Measurements from ENCODE around the gene STX7.

Gene STX7

GRCh38 chr6:132506461-132506860 is 6.5 kb downstream of the STX7 start:
- no peak for DNase-seq

DNA sequence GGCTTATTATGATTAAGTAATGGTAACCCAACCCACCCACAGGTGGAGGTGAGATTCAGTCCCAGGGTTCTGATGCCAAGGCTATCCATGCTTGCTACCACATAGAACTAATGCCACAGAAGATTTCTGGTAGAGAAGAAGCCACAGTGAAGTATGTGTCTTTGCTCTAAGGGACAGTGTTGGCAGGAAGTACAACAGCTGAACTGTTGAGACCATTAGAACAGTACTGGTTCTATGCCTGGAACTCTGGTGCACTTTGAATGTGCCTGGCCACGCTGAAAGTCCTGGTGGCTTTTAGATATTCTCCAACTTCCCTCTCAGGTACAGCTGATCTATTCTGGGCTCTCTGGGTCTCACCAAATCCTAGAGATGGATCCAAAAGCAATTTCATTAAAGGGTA is 7.8 kb downstream of the STX7 start:
- no peak for DNase-seq

GRCh38 chr6:132504757-132505156 is 8.2 kb downstream of the STX7 start:
- no peak for DNase-seq

- DNase-seq, result no peak
These were observed 13.2 kb downstream of the STX7 start for GRCh38 chr6:132499757-132500156.

GRCh38 chr6:132498638-132499037 is 14.3 kb downstream of the STX7 start:
- no peak for DNase-seq

DNA sequence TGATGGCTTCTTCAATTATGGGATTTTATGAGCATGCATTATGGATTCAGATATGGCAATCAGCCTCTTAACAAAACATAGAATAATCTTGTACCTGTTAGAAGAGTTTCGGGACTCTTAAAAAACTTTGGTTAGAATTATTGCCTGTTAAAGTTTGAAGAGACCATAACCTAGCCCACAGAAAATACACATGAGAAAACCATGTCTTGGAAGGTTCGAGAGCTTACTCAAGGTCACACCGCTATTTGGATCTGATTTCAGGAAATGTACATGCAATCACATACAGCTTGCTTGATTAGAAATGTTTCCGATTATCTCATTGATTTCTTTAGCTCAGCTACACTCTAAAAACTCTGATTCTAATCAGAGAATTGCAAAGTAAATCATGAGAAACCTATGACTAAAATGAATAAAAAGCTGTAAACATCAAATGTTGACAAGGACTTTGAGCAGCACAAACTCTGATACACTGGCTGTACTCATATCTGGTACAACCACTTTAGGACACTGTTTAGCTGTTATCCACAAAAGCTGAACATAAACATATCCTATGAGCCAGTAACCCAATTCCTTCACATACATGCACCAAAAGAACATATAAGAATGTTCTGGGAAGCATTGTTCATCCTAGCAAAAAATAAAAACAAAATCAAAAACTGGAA is 16.3 kb downstream of the STX7 start:
- no peak for DNase-seq

- DNase-seq, result no peak
These were observed 17.3 kb downstream of the STX7 start for GRCh38 chr6:132495604-132496079.

- DNase-seq, result no peak
These were observed 18.0 kb downstream of the STX7 start for GRCh38 chr6:132494954-132495353.

GRCh38 chr6:132491881-132492280 is 21.0 kb downstream of the STX7 start:
- no peak for DNase-seq

GRCh38 chr6:132491303-132491702 is 21.6 kb downstream of the STX7 start:
- no peak for DNase-seq

DNA sequence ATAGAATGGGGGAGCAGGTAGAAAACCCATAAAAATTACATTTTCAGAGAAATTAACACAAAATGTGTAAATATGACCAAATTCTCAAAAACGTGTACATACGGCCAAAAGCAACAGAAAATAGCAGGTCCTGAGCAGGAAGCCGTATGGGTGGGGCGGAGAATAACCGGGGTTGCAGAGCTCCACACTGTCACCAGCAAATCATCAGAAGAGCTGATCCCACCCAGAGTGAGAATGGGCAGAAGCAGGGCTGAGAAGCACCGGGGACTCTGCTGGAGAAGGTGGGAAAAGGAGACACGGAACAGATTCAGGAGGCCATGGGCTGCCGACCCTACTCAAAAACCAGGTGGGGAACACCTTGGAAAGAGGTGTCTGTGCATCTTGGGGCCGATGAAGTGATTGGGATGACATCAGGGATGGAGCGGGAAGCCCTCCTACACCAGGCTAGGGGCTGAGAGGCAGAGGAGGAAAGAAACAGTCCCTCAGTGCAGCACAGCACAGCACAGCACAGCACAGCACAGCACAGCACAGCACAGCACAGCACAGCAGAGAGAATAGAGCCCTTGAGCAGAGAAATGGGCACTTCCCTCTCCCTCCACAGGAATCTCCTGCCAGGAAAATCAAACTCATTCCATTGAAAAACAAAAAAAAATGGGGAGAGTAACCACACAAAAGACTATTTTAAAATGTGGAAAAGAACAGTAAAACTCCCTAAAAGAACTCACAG is 22.3 kb downstream of the STX7 start:
- no peak for DNase-seq

- DNase-seq, result no peak
These were observed 22.9 kb downstream of the STX7 start for GRCh38 chr6:132490024-132490423.

DNA sequence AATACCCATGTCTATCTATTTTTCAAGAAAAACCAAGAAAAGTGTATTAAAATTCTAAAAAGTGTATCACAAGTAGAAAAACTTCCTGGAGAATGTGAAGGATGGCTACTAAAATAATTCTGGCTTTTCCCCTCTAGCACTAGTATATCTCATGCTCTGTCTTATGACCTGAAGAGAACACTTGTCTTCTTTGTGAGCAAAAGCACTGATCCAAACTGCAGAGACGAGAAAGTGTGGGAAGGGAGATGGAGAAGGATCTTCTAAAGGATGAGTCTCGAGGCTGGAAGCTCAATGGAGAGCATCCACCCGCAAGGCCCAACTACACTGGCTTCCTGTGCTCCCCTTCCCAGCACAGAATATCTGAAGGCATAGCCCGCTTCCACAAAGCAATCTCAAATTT is 23.5 kb downstream of the STX7 start:
- DNase-seq, result no peak

- no peak for DNase-seq
These were observed 25.2 kb downstream of the STX7 start for GRCh38 chr6:132487762-132488161.

- no peak for DNase-seq
These were observed 28.3 kb downstream of the STX7 start for GRCh38 chr6:132484680-132485018.

- DNase-seq, result peak; percentile 43 to 74
These were observed 28.9 kb downstream of the STX7 start for GRCh38 chr6:132483779-132484679.

- no peak for DNase-seq
These were observed 30.3 kb downstream of the STX7 start for GRCh38 chr6:132482581-132482980.

DNA sequence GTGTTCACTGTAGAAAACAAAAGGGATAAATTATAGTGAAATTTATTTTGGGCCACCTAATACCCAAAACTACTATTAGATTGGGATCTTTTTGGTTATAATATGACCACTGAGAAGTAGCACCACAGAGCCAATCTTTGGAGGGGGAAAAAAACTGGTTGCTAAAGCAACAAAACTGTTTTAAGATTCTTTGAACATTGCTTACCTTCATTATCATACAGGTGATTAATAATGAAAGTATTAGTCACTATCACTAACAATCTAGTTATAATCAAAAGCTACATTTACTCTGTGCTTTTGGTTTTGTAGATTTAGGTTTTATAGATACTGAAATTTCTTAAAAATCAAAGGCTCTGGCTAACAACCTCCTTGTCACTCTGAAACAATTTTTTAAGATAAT is 31.7 kb downstream of the STX7 start:
- DNase-seq, result no peak

- DNase-seq, result no peak
These were observed 33.8 kb downstream of the STX7 start for GRCh38 chr6:132479131-132479530.

DNA sequence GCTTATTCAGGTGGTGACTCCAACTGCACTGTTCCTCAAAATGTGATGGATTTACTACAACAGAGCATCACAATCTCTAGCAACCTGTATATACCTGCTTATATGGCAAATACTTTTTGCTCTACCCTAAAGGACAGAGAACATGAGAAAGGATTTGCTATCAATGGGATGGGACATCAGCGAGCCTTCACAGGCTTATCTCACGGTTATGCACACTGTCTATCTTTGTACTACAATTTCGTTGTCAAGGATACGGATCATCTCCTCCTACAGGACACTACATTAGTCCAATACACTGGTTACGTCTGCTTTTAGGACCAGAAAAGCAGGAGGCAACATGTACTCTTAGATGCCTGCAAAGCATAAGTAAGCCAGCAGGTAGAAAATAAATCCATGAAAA is 34.2 kb downstream of the STX7 start:
- DNase-seq, result no peak

DNA sequence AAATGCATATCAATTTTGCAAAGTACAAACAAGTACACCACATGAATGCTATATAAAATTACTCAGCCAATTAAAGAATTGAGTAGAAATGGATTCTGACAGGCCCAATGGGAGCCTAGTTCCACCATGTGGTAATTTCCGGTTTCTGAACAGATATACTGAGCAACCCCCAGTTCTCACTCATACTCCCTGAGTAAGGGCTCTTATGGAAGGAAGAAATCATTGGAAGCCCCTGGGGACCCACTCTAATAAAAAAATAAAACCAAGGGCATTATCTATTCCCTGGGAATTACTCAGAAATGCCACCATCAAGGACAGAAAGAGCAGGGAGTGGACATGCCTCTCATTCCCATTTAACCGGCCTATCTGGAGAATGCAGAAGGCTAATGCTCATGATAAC is 34.6 kb downstream of the STX7 start:
- no peak for DNase-seq

GRCh38 chr6:132476688-132477087 is 36.2 kb downstream of the STX7 start:
- DNase-seq, result no peak

GRCh38 chr6:132475925-132476324 is 37.0 kb downstream of the STX7 start:
- no peak for DNase-seq

- DNase-seq, result no peak
These were observed 41.1 kb downstream of the STX7 start for GRCh38 chr6:132471787-132472186.

All from CD4-positive, alpha-beta T cell treated with Interferon alpha-2 for 1 hour (primary cell).